Fibroblast of lung (primary cell): ENCODE measurements around the gene NLRC5.

Experiments
- CTCF ChIP-seq, 2 donors: IDR thresholded peaks in 1 of 2; conservative IDR thresholded peaks in 1 of 2; 1 replicate in 1 of 2; 2 replicates in 1 of 2; pipeline ENCODE4 v1.5.1; 2011 to 2012; ENCODE audit warnings: low read length in 2 of 2, control low read depth in 1 of 2, inconsistent platforms in 1 of 2, low read depth in 1 of 2, mild to moderate bottlenecking in 1 of 2
- EZH2 ChIP-seq: IDR thresholded peaks from 2 replicates; pipeline ENCODE4 v1.5.1; 2012; ENCODE audit warnings: low read length, control low read depth, mild to moderate bottlenecking; ENCODE audit errors: missing control alignments

GRCh38 chr16:57131351-57131970, 142.1 kb downstream of the NLRC5 start:
- TF ChIP-seq EZH2 (no peak), CTCF (conservative IDR thresholded peaks at IDR 0.05 in 1 of 2, IDR thresholded peaks at IDR 0.05 in 1 of 2; ENCODE audit: low read depth in 1 of 2, low read length in 2 of 2) (no peak)
